BJ (cell line): ENCODE results near the gene DDX39B. TPM values are rescaled to one million over a fixed set of nuclear protein-coding genes. Genes with fewer than 3 reads are reported as not detected.

Source experiments
- CTCF ChIA-PET: fragments of 350-600 bp; formaldehyde crosslinking; extraction: SDS; loops from one replicate; lab custom pipeline; 2021; ENCODE audit warnings: antibody characterized with exemption, inconsistent platforms; lab: Yijun Ruan, JAX
- POLR2A ChIA-PET: fragments of 300-600 bp; sonication (Branson Sonifier 250); formaldehyde crosslinking; extraction: SDS; loops from one replicate; lab custom pipeline; 2021; ENCODE audit warnings: antibody characterized with exemption; lab: Charles Lee
- DNase-seq: peaks from one replicate; pipeline ENCODE4 v3.0.0-alpha.2; 2011; ENCODE audit warnings: low read depth
- H3K27me3 ChIP-seq: 2 replicates; pipeline ENCODE4 v1.6.0; 2011; ENCODE audit warnings: low read length; ENCODE audit not compliant: control insufficient read depth, insufficient read depth
- H3K36me3 ChIP-seq: 2 replicates; pipeline ENCODE4 v1.5.1; 2011; ENCODE audit warnings: low read length; ENCODE audit not compliant: control insufficient read depth, insufficient read depth
- H3K4me3 ChIP-seq: 2 replicates; pipeline ENCODE4 v1.5.1; 2011; ENCODE audit warnings: low read depth, mild to moderate bottlenecking, control low read depth, low read length
- polyA plus RNA-seq: library from polyadenylated mRNA; depleted of rRNA; stranded (reverse); fragments of >200 nt; gene quantifications from 2 replicates; pipeline ENCODE4 v1.2.3, GENCODE V29; 2011
- TF ChIP-seq, protein P1 (sequence below): IDR thresholded peaks from 2 replicates; pipeline ENCODE4 v1.5.1; 2011; ENCODE audit warnings: low read depth, mild to moderate bottlenecking, control low read depth, inconsistent platforms, low read length, moderate library complexity; ENCODE audit not compliant: insufficient read depth

The DDX39B gene
- polyA plus RNA-seq, 1 experiment, result 584 TPM

DNA sequence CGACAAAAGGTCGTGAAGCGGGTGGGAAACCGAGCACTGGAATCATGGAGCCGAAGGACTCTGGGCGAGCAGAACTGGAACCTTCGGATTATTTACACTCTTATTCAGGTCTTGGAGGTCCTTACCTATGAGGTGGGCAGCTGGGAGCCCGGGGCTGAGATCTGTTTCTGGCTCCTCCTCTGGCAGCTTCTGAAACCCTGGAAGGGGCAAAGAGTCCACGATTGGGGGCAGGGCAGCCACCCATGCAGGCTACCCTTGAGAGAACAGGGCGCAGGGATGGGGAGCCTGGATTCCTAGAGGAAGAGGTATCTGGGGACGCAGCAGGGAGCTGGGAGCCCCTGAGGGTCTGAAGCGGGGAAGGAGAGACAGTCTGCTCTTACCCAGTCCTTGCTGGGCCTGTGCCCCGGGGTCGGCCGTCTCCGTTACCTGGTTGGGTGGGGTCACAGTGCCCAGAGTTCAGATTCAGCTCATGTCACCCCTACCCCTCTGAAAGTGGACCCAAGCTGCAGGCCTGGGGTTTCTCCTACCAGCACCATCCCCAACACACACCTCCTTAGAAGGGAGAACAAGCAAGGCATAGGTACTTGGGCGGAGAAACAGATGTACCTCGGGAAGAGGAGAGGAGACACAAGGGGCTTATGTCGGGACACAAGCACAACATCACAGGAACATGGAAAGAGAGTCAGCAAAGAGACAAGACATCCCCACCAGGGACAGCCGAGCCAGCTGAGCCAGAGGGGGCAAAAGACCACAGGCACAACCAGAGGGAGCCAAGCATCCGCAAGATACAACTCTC is 39.8 kb upstream of the DDX39B start:
- H3K4me3 ChIP-seq, result peak overlapping the region; percentile 75
- H3K36me3 ChIP-seq, result no peaks in the 10 kb centered on the region
- DNase-seq, result no peak
- POLR2A ChIA-PET, result no interaction called here
- no peaks in the 10 kb centered on the region for H3K27me3 ChIP-seq
- CTCF ChIA-PET, result interaction anchor here (0.5 to 15.5 kb wide), 17 partner anchors 8 to 189 kb away, joined by 3 to 182 read pairs (median 5); partner anchors contain the start of genes ATP6V1G2, DDX39B, LTA and NCR3
- TF ChIP-seq, protein P1, sequence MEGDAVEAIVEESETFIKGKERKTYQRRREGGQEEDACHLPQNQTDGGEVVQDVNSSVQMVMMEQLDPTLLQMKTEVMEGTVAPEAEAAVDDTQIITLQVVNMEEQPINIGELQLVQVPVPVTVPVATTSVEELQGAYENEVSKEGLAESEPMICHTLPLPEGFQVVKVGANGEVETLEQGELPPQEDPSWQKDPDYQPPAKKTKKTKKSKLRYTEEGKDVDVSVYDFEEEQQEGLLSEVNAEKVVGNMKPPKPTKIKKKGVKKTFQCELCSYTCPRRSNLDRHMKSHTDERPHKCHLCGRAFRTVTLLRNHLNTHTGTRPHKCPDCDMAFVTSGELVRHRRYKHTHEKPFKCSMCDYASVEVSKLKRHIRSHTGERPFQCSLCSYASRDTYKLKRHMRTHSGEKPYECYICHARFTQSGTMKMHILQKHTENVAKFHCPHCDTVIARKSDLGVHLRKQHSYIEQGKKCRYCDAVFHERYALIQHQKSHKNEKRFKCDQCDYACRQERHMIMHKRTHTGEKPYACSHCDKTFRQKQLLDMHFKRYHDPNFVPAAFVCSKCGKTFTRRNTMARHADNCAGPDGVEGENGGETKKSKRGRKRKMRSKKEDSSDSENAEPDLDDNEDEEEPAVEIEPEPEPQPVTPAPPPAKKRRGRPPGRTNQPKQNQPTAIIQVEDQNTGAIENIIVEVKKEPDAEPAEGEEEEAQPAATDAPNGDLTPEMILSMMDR, result no peak

DNA sequence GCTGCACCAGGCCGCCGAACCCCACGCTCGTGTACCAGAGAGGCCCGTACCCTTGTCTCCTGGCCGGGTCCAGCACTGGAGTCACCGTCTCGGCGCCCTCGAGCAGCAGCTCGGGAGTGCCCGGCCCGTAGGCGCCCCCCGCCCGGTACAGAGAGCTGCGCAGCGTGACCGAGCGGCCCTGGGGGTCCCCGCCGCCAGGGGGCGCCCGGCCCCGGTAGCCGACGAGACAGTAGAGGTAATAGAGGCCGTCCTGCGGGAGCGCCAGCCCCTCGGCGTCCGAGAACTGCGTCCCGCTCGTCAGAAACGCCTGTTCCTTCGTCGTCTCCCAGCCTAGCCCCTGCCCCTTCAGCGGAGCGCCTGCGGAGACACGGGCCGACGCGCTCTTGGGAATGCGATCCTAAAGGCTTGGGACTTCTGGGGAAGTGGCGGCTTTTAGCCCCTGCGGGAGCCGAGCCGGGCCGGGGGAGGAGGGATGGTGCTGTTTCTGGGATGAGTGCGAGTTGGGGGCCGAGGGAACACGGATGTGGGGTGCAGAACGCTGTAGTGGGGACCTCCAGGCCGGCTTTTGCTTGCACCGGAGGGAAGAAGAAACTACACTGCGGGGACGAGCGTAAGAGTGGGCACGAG is 39.1 kb upstream of the DDX39B start:
- ChIA-PET CTCF (interaction anchor here (0.8 to 15.5 kb wide), 22 partner anchors 9 to 88 kb away, joined by 3 to 182 read pairs (median 4); partner anchors contain the start of genes ATP6V1G2, DDX39B, LTA and NCR3), POLR2A (interaction anchor here (0.6 kb wide), 1 partner anchor 331 kb away, joined by 5 read pairs; no protein-coding TSS in a partner anchor)
- no peaks in the 10 kb centered on the region for H3K36me3 ChIP-seq
- TF ChIP-seq, protein P1, result peak; percentile 88
- H3K27me3 ChIP-seq, result no peaks in the 10 kb centered on the region
- no peak for DNase-seq
- peak overlapping the region; percentile 75 for H3K4me3 ChIP-seq

DNA sequence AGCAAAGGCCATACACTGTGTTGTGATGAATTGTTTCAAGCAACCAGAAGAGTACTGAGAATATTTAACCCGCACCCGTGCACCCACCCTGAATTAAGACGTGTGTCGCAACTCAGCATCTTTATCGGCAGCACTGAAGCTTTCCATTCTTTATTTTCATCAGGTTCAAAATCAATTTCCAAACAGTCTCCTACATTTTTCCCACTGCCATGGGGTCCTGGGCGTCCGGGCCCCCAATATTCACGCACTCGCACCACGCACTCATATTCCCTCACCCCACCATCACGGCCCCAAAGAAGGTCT is 38.6 kb upstream of the DDX39B start:
- POLR2A ChIA-PET, result interaction anchor here (0.6 kb wide), 1 partner anchor 331 kb away, joined by 5 read pairs; no protein-coding TSS in a partner anchor
- TF ChIP-seq, protein P1, result no peak
- peak overlapping the region; percentile 75 for H3K4me3 ChIP-seq
- DNase-seq, result no peak
- no peaks in the 10 kb centered on the region for H3K36me3 ChIP-seq
- CTCF ChIA-PET, result interaction anchor here (0.8 to 15.5 kb wide), 18 partner anchors 9 to 88 kb away, joined by 3 to 182 read pairs (median 4); partner anchors contain the start of genes ATP6V1G2, DDX39B, LTA and NCR3
- H3K27me3 ChIP-seq, result no peaks in the 10 kb centered on the region

DNA sequence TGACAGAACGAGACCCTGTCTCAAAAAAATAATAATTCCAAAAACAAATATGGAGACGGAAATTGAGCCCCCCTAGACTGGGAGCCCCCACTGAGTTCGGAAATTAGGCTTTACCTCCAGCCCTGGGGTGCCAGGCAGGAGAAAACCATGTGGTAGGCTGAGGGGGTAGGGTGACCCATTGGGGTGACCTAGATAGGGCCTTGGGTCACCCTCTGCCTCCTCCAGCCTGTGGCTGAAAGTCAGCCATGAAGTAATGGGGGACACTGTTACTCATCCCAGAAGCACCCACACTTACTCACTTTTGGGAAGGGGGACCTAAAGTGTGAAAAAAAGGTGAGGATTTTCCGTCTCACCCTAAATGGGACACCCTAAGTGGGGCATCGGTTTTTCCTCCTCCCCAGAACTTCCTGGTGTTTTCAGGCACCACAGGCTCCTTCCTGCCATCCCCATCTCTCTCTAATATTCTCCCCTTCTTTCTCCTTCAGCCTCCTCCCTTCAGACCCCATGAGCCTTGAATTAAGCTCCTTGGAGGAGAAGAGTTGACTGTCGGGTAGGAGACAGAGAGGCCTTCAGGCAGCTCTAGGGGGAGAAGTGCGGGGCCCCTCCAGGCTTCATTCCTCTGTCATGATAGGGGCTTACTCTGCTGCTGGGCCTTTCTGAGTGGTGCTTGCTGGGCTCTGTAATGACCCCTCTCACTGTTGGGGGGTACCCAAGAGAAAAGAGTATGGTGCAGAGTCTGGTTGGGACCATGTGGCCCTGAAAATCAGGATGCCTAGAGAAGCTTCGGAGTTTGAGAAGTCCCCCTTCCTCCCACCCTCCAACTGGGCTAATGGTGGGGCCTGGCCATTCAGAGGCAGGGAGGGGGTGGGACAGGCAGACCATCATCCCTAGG is 38.0 kb upstream of the DDX39B start:
- ChIA-PET CTCF (interaction anchor here (0.8 to 15.5 kb wide), 17 partner anchors 10 to 87 kb away, joined by 3 to 182 read pairs (median 4); partner anchors contain the start of genes ATP6V1G2, DDX39B, LTA and NCR3), POLR2A (no interaction called here)
- TF ChIP-seq, protein P1, result no peak
- no peaks in the 10 kb centered on the region for H3K27me3 ChIP-seq
- H3K4me3 ChIP-seq, result no peak overlapping the region
- H3K36me3 ChIP-seq, result no peaks in the 10 kb centered on the region
- no peak for DNase-seq
